ENCODE measurements around the gene TVP23B.
A peak's percentile ranks its signal among the peaks of the same experiment; 100 is the strongest.
"Not testable (repeated sequence)": the region's sequence is repeated elsewhere in the genome, so short reads cannot be mapped to it uniquely, and the experiment has no call there.

The TVP23B gene

GRCh38 chr17:18760221-18760620, 20.8 kb upstream of the TVP23B start:
- H3K36me3 Mint-ChIP-seq; ATAC-seq; DNase-seq (ENCODE audit: low spot score in 2 of 2); H3K4me1 Mint-ChIP-seq; H3K9me3 Mint-ChIP-seq; H3K27ac Mint-ChIP-seq; H3K4me3 Mint-ChIP-seq: not testable (repeated sequence)

DNA sequence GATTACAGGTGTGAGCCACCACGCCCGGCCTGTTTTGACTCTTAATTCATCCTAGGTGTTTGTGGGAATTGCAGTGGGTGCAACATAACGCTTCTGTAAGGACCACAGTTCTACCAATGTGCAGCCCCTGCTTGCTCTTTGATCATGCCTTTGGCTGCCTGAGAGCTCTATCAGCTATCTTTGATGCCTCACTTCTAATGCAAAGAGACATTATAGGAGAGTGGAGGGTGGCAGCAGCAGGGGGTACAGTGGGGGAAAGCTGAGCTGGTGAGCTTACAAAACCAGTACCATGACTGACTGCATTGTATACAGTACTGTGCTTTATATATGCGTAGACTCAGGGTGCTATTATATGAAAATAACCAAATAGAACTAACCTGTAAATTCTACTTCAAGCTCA, 10.4 kb upstream of the TVP23B start:
- not testable (repeated sequence) for H3K4me1 Mint-ChIP-seq; H3K9me3 Mint-ChIP-seq; DNase-seq (ENCODE audit: low spot score in 2 of 2); H3K4me3 Mint-ChIP-seq; H3K36me3 Mint-ChIP-seq; H3K27ac Mint-ChIP-seq; ATAC-seq

GRCh38 chr17:18771066-18771465, 9.9 kb upstream of the TVP23B start:
- not testable (repeated sequence) for ATAC-seq; DNase-seq (ENCODE audit: low spot score in 2 of 2); H3K9me3 Mint-ChIP-seq; H3K36me3 Mint-ChIP-seq; H3K4me1 Mint-ChIP-seq; H3K4me3 Mint-ChIP-seq; H3K27ac Mint-ChIP-seq

DNA sequence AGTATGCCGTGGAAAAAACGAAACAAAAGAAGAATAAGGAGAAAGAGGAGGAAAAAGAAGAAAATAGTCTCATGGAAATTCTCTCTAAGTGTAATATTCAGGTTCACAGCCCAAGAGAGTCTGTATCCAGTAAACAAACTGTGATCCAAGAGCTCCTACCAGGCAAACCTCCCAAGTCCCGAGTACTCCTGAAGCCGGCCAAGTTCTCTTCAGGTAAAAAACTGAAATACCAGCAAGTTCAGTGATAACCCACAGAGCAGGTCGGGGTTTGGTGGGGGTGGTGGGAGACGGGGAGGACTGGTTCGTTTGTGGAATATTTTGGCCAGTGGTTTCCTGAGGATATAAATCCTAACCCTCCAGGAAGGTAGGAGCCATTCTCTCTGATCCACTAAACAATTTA, 8.5 kb upstream of the TVP23B start:
- no peaks in the 10 kb centered on the region for H3K36me3 Mint-ChIP-seq
- H3K27ac Mint-ChIP-seq = no peak overlapping the region
- H3K9me3 Mint-ChIP-seq = no peaks in the 10 kb centered on the region
- no peak overlapping the region for H3K4me3 Mint-ChIP-seq
- no peak for ATAC-seq
- no peaks in the 10 kb centered on the region for H3K4me1 Mint-ChIP-seq
- no peak for DNase-seq (ENCODE audit: low spot score in 2 of 2)

GRCh38 chr17:18781805-18782204, 822 bp downstream of the TVP23B start:
- Mint-ChIP-seq H3K36me3 (peaks cover 21% of the 10 kb centered on the region), H3K4me1 (peaks cover 26% of the 10 kb centered on the region), H3K4me3 (peak overlapping the region; percentile 86), H3K27ac (peak overlapping the region; percentile 99)
- not testable (repeated sequence) for H3K9me3 Mint-ChIP-seq; DNase-seq (ENCODE audit: low spot score in 2 of 2); ATAC-seq

- ATAC-seq; DNase-seq (ENCODE audit: low spot score in 2 of 2): not testable (repeated sequence)
- peaks cover 49% of the 10 kb centered on the region for H3K4me1 Mint-ChIP-seq
Measured at GRCh38 chr17:18785933-18786332, 5.0 kb downstream of the TVP23B start.

GRCh38 chr17:18786890-18787289, 5.9 kb downstream of the TVP23B start:
- DNase-seq (ENCODE audit: low spot score in 2 of 2); H3K9me3 Mint-ChIP-seq; ATAC-seq; H3K4me3 Mint-ChIP-seq: not testable (repeated sequence)
- Mint-ChIP-seq H3K36me3 (peaks cover 58% of the 10 kb centered on the region), H3K4me1 (peaks cover 49% of the 10 kb centered on the region), H3K27ac (peak overlapping the region; percentile 35)

More at GRCh38 chr17:18785933-18786332, 5.0 kb downstream of the TVP23B start:
- H3K36me3 Mint-ChIP-seq = peaks cover 54% of the 10 kb centered on the region
- not testable (repeated sequence) for H3K27ac Mint-ChIP-seq, H3K4me3 Mint-ChIP-seq, H3K9me3 Mint-ChIP-seq

DNA sequence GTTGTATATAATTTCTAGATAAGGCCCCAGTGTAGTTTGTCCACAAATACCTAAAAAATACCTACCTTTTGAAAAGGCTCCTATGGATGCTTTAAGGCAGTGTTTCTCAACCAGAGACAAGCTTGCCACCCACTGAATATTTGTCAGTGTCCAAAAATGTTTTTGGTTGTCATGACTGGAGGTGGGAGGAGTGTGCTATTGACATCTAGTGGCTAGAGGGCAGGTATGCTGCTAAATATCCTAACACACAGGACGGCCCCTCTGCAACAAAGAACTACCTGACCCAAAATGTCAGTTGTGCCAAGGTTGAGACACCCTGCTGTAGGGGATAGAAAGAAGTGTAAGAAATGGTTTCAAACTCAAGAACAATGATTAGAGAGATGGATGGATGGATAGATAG, 10.4 kb downstream of the TVP23B start:
- Mint-ChIP-seq H3K36me3 (peaks cover 82% of the 10 kb centered on the region), H3K4me1 (peaks cover 32% of the 10 kb centered on the region)
- not testable (repeated sequence) for H3K27ac Mint-ChIP-seq; H3K9me3 Mint-ChIP-seq; H3K4me3 Mint-ChIP-seq; DNase-seq (ENCODE audit: low spot score in 2 of 2)
- peak; percentile 66 for ATAC-seq

- H3K36me3 Mint-ChIP-seq = peaks cover 84% of the 10 kb centered on the region
- not testable (repeated sequence) for ATAC-seq; H3K4me3 Mint-ChIP-seq; H3K9me3 Mint-ChIP-seq; DNase-seq (ENCODE audit: low spot score in 2 of 2); H3K4me1 Mint-ChIP-seq; H3K27ac Mint-ChIP-seq
Measured at GRCh38 chr17:18794841-18795240, 13.9 kb downstream of the TVP23B start.

GRCh38 chr17:18796887-18797286, 15.9 kb downstream of the TVP23B start:
- ATAC-seq; H3K9me3 Mint-ChIP-seq; H3K4me3 Mint-ChIP-seq; DNase-seq (ENCODE audit: low spot score in 2 of 2); H3K4me1 Mint-ChIP-seq: not testable (repeated sequence)
- H3K27ac Mint-ChIP-seq = peak overlapping the region; percentile 61
- peaks cover 85% of the 10 kb centered on the region for H3K36me3 Mint-ChIP-seq

- peaks cover 78% of the 10 kb centered on the region for H3K36me3 Mint-ChIP-seq
- not testable (repeated sequence) for H3K4me1 Mint-ChIP-seq; H3K4me3 Mint-ChIP-seq; DNase-seq (ENCODE audit: low spot score in 2 of 2); H3K27ac Mint-ChIP-seq; ATAC-seq; H3K9me3 Mint-ChIP-seq
Measured at GRCh38 chr17:18803458-18804245, 22.7 kb downstream of the TVP23B start.

GRCh38 chr17:18815924-18816323, 34.9 kb downstream of the TVP23B start:
- not testable (repeated sequence) for H3K4me1 Mint-ChIP-seq; DNase-seq (ENCODE audit: low spot score in 2 of 2); H3K4me3 Mint-ChIP-seq; H3K36me3 Mint-ChIP-seq; H3K27ac Mint-ChIP-seq; H3K9me3 Mint-ChIP-seq; ATAC-seq

DNA sequence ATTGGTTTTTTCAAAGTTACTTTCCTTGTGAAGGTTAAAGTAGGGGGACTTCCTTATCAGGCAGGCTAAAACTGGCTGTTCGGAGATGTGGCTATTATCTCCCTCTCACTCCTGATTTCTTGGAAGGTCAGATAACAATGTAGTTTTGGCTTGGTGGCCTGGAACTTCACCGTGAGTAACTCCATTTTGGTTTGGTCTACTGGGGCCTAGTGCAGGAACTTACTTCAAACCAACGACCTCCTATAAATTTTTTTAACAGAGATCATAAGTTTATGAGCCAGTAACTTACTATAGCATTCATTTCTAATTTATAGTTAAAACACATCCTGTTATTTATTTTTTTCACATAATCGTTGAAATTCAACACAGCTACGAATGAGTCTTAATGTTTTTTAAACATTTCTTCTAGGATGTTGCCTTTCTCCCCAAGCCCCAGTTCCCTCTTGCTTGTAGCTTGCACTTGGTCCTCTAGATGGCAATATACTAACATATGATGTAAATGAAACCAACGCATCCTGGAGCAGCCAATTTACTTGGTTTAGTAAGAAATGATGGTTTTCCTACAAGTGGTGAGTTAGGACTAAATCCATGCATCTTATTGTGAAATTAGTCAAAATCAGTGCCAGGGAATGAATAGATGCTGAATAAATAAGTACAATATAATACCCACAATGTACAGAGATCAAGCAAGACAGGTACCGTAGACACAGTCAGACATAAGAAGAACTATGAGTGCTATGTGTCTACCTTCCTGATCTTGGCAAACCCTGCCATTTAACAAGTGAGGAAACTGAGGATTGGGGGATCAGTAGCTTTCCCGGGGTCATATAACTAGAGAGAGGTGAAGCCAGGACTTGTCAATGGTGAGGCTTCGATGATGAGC, 35.7 kb downstream of the TVP23B start:
- DNase-seq (ENCODE audit: low spot score in 2 of 2); H3K4me3 Mint-ChIP-seq; H3K9me3 Mint-ChIP-seq; H3K27ac Mint-ChIP-seq; H3K36me3 Mint-ChIP-seq; H3K4me1 Mint-ChIP-seq: not testable (repeated sequence)
- peak; percentile 67 for ATAC-seq

DNA sequence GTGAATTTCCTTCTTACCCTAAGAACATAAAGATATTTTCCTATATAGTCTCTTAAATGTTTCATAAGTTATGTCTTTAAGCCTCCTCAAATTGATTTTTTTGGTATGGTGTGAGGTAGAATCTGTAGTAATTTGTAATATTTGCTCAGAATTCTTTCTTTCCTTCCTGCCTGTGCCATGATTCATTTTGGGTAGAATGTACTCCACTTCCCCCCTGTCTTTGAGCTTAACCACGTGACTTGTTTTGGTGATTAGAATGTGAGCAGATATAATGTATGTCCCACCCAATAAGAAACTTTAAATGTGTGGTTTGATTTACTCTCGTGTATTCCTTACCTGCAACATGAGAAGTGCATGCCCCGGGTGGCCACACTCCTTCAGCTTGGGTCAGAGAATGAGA, 40.4 kb downstream of the TVP23B start:
- H3K36me3 Mint-ChIP-seq; H3K4me1 Mint-ChIP-seq; DNase-seq (ENCODE audit: low spot score in 2 of 2); ATAC-seq; H3K9me3 Mint-ChIP-seq; H3K27ac Mint-ChIP-seq; H3K4me3 Mint-ChIP-seq: not testable (repeated sequence)

DNA sequence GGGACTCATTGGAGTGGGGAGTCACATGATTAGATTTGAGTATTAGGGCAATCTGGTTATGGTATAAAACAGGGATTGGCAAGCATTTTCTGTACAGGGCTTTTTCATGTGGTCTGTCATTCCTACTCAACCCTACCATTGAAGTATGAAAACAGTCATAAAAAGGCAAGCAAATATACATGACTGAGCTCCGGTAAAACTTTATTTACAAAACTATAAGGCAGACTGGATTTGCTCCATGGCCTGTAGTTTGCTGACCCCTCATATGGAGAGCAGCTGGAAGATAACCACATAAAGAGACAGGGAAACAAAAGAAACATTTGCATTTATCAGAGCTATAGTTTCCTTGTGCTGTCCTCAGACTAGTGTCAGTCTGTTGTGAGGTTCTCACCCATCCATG, 46.6 kb downstream of the TVP23B start:
- H3K4me1 Mint-ChIP-seq; ATAC-seq; H3K4me3 Mint-ChIP-seq; H3K27ac Mint-ChIP-seq; H3K36me3 Mint-ChIP-seq; DNase-seq (ENCODE audit: low spot score in 2 of 2); H3K9me3 Mint-ChIP-seq: not testable (repeated sequence)

Measured in stimulated activated effector memory CD8-positive, alpha-beta T cell treated with anti-CD3 and anti-CD28 coated beads, Interleukin-12 subunit alpha, Interleukin-12 subunit beta, amount 100 ng/mL, for 72 hours (primary cell).